Measurements from ENCODE around the gene VPS41.

The VPS41 gene

GRCh38 chr7:38798552-38799267 lies 110.3 kb downstream of the VPS41 start:
- no peak for DNase-seq

- DNase-seq: no peak
Observed at GRCh38 chr7:38796626-38797501, 112.1 kb downstream of the VPS41 start.

GRCh38 chr7:38795593-38795992 lies 113.4 kb downstream of the VPS41 start:
- DNase-seq: no peak

- DNase-seq: no peak
Observed at GRCh38 chr7:38781991-38782390, 127.0 kb downstream of the VPS41 start.

- DNase-seq: no peak
Observed at GRCh38 chr7:38777609-38778008, 131.4 kb downstream of the VPS41 start.

- no peak for DNase-seq
Observed at GRCh38 chr7:38775506-38776175, 133.3 kb downstream of the VPS41 start.

GRCh38 chr7:38773430-38773829 lies 135.6 kb downstream of the VPS41 start:
- no peak for DNase-seq

GRCh38 chr7:38760226-38760625 lies 148.8 kb downstream of the VPS41 start:
- no peak for DNase-seq

- DNase-seq: no peak
Observed at GRCh38 chr7:38759028-38759427, 150.0 kb downstream of the VPS41 start.

GRCh38 chr7:38757931-38758330 lies 151.1 kb downstream of the VPS41 start:
- DNase-seq: no peak

- DNase-seq: no peak
Observed at GRCh38 chr7:38756521-38756920, 152.5 kb downstream of the VPS41 start.

- DNase-seq: no peak
Observed at GRCh38 chr7:38753347-38753746, 155.6 kb downstream of the VPS41 start.

- DNase-seq: no peak
Observed at GRCh38 chr7:38751416-38751815, 157.6 kb downstream of the VPS41 start.

- DNase-seq: no peak
Observed at GRCh38 chr7:38748056-38748610, 160.9 kb downstream of the VPS41 start.

- DNase-seq: no peak
Observed at GRCh38 chr7:38746438-38746837, 162.6 kb downstream of the VPS41 start.

- DNase-seq: no peak
Observed at GRCh38 chr7:38744746-38745145, 164.2 kb downstream of the VPS41 start.

- DNase-seq: no peak
Observed at GRCh38 chr7:38743899-38744298, 165.1 kb downstream of the VPS41 start.

GRCh38 chr7:38740041-38740440 lies 168.9 kb downstream of the VPS41 start:
- no peak for DNase-seq

- DNase-seq: no peak
Observed at GRCh38 chr7:38736138-38736537, 172.9 kb downstream of the VPS41 start.

GRCh38 chr7:38731215-38731614 lies 177.8 kb downstream of the VPS41 start:
- no peak for DNase-seq

GRCh38 chr7:38728145-38728544 lies 180.8 kb downstream of the VPS41 start:
- no peak for DNase-seq

GRCh38 chr7:38727184-38727940 lies 181.6 kb downstream of the VPS41 start:
- no peak for DNase-seq

- DNase-seq: no peak
Observed at GRCh38 chr7:38723327-38723726, 185.7 kb downstream of the VPS41 start.

Measured in NK-92 treated with Interleukin-12 subunit alpha and Interleukin-12 subunit beta, amount 100 ng/mL, for 24 hours (cell line).